Coronary artery (tissue), 2 donors: ENCODE measurements around the gene NPY5R.
A peak's percentile ranks its signal among the peaks of the same experiment; 100 is the strongest.

ENCODE experiments used
- DNase-seq: peaks from one replicate; pipeline ENCODE4 v3.0.0-alpha.2; 2017; ENCODE audit warnings: low spot score
- H3K27ac ChIP-seq, 2 donors: fragments of 200-600 bp; sonication (generic); one replicate each; pipeline ENCODE4 v1.5.1; 2016 to 2019
- H3K4me3 ChIP-seq: fragments of 200-600 bp; sonication (generic); 2 replicates; pipeline ENCODE4 v1.5.1; 2016; ENCODE audit warnings: mild to moderate bottlenecking, moderate library complexity
- TF ChIP-seq, protein P1 (sequence below): fragments of 200-600 bp; sonication (generic); IDR thresholded peaks from one replicate; pipeline ENCODE4 v1.5.1; 2019; ENCODE audit warnings: antibody characterized with exemption

Gene NPY5R

DNA sequence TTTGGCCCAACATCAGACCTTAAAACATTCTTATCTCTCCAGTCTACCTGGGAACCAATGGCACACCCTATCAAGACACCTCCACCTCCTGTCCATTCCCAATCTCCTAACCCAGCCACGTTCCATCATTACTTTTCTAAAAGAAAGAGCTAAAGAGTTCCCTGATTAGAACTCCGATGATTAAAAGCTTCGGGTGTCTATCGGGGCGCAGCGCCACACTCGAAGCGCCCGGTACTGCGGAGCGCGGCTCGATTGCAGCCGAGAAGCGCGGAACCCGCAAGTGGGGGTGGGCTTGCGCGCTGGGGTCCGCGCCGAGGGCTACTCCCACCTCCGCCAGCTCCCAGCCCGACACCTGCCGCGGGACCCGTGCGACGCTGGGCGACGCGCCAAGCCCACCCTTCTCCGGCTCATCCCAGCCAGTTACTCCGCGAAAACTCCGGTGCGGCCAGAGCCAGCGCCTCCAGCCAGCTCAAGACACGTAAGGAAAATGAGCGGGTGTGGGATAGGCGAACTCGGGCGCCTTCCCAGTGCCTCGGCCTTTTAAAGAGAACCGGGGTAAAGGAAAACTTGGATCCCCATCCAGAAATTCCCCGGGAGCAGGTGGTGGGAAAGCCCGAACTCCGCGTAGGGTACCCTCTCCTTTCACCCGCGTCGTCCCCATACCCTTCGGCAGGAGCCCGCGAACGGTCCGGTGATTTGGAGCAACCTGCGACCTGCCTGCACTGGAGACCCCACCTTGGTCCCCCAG is 11.9 kb upstream of the NPY5R start:
- TF ChIP-seq, protein P1, sequence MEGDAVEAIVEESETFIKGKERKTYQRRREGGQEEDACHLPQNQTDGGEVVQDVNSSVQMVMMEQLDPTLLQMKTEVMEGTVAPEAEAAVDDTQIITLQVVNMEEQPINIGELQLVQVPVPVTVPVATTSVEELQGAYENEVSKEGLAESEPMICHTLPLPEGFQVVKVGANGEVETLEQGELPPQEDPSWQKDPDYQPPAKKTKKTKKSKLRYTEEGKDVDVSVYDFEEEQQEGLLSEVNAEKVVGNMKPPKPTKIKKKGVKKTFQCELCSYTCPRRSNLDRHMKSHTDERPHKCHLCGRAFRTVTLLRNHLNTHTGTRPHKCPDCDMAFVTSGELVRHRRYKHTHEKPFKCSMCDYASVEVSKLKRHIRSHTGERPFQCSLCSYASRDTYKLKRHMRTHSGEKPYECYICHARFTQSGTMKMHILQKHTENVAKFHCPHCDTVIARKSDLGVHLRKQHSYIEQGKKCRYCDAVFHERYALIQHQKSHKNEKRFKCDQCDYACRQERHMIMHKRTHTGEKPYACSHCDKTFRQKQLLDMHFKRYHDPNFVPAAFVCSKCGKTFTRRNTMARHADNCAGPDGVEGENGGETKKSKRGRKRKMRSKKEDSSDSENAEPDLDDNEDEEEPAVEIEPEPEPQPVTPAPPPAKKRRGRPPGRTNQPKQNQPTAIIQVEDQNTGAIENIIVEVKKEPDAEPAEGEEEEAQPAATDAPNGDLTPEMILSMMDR = no peak
- no peak for DNase-seq
- H3K27ac ChIP-seq = no peak overlapping the region

DNA sequence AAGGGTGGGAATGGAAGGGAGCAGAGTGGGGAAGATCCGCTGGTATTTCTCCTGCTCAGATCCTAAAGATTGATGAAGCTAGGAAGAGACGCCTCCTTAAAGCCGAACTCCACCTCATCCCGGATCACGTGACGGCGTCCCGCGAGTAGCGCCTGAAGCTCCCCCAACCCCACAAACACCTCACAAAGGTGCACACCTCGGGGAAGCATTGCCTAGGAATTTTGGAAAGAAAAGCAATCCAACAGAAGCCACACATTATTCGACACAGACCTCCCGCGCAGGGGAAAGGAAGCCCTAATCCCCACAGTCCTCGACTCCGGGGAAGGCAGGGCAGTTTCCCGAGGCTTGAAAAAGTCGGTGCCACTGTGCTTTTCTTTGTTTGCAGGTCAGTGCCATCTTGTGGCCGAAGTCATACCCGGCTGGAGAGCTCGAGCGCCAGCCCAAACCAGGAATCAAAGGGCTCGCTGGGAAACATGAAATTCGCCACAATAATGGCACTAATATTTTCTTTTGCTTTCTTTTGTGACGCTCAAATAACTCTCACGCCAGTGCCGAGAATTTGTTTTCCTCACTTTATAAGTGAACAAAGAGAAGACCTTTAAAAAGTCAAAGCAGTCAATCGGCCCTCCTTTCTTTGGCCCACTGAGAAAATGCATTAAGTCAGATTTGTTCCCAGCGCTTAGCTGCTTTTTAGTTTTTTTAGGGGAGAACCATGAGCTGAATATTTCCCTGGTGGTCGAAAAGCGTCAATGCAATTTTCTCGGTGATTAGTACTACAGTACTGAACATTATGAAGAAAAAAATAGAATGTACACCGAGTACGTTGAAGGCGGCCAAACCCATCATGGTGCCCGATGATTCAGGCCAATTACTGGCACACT is 10.9 kb upstream of the NPY5R start, which contains the start of gene NPY1R:
TSS of gene NPY1R (minus strand) at position 71 of the 881 bp plus-strand sequence. CDS start 6,042 bp downstream, outside the sequence.
- Histone ChIP-seq H3K4me3 (peak within 1 kb of the TSS; percentile 80), H3K27ac (peak within 1 kb of the TSS in 1 of 2 donors; percentile 9)
- TF ChIP-seq, protein P1 = peak; percentile 68
- DNase-seq = peak; percentile 82

More for the DNA sequence above, 11.9 kb upstream of the NPY5R start:
- H3K4me3 ChIP-seq = peak overlapping the region; percentile 80

DNA sequence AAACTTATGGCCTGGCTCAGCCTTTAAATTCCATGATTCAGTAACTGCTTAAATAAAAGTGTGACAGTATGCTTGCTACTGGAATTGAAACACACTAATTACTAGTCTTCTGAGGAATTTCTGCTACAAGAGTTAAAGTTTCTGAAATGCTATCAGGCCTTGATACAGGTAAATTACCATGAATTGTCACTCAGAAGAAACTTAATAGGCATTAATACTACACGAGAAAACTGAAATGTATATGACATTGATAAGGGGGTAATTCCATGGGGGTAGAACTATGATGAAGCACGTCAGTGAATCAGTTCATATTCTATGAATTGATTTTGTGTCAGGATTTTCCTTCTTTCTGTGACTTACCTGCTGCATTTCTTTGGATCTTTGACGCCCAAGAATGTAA is 8.3 kb upstream of the NPY5R start:
- DNase-seq = no peak
- no peak overlapping the region for H3K4me3 ChIP-seq
- TF ChIP-seq, protein P1 = no peak
- no peak overlapping the region for H3K27ac ChIP-seq

DNA sequence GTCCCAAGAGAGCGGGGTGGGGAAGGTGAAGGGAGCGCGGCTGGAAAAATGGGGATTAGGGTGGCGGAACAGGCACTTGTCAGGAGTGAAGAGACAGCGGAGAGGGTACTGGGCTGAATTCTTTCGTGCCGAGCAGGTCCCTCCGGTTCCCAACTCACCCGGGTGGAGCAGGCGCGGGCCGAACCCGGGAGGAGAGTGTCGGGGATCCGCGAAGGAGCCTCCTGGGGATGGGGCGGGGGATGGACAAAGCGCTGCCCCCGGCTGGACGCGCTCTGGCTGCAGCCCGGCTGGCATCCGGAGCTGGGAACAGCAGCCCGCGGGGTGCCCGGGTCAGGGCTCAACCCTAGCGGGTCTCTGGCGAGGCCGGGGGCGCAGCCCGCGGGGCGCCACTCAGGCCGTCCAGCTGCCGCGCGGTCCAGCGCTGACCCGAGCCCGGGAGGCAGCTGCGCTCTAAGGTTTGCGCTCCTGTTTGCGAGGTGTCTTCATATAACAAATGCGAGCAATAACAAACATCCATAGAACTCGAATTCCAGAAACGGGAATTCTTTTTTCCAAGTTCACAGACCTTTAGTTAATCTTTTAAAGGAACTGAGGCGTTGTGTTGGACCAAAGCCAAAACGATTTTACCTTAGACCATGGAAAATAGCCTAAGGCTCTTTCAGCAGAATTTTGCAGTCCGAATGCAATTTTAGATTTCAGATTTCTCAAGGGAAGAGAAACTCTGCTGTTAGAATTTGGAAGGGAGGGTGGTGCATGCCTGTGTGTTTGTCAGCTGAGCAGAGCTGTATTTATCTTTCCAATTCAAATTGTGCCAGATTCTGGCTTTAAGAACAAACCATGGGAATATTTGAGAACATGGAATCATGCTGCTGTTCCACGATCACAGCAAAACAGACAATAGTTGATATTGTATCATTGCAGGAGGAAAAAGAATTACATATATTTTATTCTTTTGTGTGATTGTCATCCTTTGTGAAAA is 744 bp downstream of the NPY5R start:
- TF ChIP-seq, protein P1 = no peak
- peak overlapping the region; percentile 14 to 71 for H3K27ac ChIP-seq
- H3K4me3 ChIP-seq = peak overlapping the region; percentile 77
- DNase-seq = no peak

DNA sequence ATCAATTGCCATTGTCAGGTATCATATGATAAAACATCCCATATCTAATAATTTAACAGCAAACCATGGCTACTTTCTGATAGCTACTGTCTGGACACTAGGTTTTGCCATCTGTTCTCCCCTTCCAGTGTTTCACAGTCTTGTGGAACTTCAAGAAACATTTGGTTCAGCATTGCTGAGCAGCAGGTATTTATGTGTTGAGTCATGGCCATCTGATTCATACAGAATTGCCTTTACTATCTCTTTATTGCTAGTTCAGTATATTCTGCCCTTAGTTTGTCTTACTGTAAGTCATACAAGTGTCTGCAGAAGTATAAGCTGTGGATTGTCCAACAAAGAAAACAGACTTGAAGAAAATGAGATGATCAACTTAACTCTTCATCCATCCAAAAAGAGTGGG is 7.0 kb downstream of the NPY5R start:
- H3K4me3 ChIP-seq = no peak overlapping the region
- TF ChIP-seq, protein P1 = no peak
- DNase-seq = no peak
- no peak overlapping the region for H3K27ac ChIP-seq

DNA sequence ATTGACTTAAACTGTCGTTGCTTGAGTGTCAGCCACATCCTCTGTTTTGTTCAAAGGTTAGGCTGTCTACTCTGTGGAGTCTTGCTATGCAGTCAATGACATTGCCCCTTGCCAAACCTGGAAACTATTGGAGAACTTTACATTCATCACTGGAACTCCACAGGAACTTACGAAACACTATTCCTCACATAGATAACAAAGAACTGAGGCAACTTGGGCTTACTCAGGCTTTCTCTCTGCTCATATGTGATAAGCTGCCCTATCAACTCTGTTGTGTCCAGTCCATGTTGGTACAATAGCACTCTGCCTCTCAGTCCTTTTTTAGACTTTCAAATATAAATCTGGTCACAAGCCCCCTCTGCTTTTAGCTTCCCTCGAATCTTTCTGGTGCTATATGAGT is 9.4 kb downstream of the NPY5R start:
- DNase-seq = no peak

More for the DNA sequence above, 9.4 kb downstream of the NPY5R start:
- Histone ChIP-seq H3K4me3 (no peak overlapping the region), H3K27ac (no peak overlapping the region)
- TF ChIP-seq, protein P1 = no peak
